Measurements from ENCODE around the gene SLC19A1.

DNA sequence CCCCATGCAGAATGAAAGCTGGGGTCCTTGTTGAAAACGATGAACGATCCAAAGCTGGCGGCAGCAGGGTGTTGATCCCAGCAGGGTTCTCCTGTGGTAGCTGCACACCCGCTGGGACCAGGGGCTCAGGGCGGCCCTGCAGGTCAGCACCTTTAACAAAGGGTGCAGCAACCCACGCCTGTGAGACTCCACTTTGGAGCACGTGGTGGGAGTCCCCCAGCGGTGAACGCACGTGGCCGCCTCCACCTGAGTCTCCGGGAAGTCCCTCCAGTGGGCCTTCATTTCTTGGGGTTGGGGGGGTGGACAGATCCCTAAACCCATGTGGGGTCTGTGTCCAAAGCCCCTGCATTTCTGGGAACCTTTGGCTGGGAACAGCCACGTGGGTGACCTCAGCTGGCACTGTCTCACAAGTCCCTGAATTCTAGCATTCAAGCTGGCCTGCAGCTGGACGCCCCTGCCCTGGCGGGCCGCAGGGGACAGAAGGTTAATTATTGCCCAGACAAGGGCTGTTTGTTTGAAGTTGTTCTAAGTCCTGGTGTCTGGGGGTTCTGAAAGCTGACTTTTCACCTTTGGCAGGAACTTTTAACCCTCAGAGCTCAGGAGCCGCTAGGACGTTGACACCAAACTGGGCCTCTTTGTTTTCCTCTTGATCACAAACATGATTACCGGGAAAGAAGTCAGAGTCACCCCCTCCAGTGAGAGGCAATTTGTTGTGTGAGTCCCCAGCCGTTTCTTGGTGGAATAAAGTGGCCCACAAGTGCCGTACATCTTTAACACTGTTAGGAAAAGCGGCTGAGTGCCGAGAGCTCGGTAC is 72.8 kb downstream of the SLC19A1 start:
- TF ChIP-seq POLR2A (IDR thresholded peaks at IDR 0.05; ENCODE audit: low read depth) (no peak), POLR2AphosphoS5 (IDR thresholded peaks at IDR 0.05) (no peak), EP300 (IDR thresholded peaks at IDR 0.05) (no peak)
- TF ChIP-seq, protein P1, sequence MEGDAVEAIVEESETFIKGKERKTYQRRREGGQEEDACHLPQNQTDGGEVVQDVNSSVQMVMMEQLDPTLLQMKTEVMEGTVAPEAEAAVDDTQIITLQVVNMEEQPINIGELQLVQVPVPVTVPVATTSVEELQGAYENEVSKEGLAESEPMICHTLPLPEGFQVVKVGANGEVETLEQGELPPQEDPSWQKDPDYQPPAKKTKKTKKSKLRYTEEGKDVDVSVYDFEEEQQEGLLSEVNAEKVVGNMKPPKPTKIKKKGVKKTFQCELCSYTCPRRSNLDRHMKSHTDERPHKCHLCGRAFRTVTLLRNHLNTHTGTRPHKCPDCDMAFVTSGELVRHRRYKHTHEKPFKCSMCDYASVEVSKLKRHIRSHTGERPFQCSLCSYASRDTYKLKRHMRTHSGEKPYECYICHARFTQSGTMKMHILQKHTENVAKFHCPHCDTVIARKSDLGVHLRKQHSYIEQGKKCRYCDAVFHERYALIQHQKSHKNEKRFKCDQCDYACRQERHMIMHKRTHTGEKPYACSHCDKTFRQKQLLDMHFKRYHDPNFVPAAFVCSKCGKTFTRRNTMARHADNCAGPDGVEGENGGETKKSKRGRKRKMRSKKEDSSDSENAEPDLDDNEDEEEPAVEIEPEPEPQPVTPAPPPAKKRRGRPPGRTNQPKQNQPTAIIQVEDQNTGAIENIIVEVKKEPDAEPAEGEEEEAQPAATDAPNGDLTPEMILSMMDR (IDR thresholded peaks at IDR 0.05): no peak
